WTC11 (cell line): ENCODE measurements around the gene GNG2. TPM values are rescaled to one million over a fixed set of nuclear protein-coding genes. Genes with fewer than 3 reads are reported as not detected.

Experiments
- ATAC-seq: fragments of 200-7000 bp; cut with Tn5 transposase; 2 replicates; pipeline ENCODE4 v1.10.0; 2021; ENCODE audit warnings: mild to moderate bottlenecking, moderate library complexity
- CTCF ChIA-PET: fragments of 300-600 bp; sonication (Branson Sonifier 250); formaldehyde crosslinking; loops from one replicate; lab custom pipeline; 2021; ENCODE audit warnings: antibody characterized with exemption; lab: Charles Lee
- POLR2A ChIA-PET: fragments of 350-600 bp; sonication (Branson Sonifier 250); formaldehyde crosslinking; loops from one replicate; lab custom pipeline; 2021; ENCODE audit warnings: antibody characterized with exemption; lab: Charles Lee
- DNase-seq: peaks from one replicate; pipeline ENCODE4 v3.0.0; 2021; ENCODE audit warnings: low spot score
- H3K27ac Mint-ChIP-seq: 2 replicates; pipeline ENCODE4 v1.8.0; 2021; ENCODE audit warnings: mixed read lengths
- H3K27me3 Mint-ChIP-seq: 2 replicates; pipeline ENCODE4 v1.8.0; 2021; ENCODE audit warnings: low read depth, mild to moderate bottlenecking, moderate library complexity, mixed read lengths
- H3K36me3 Mint-ChIP-seq: 2 replicates; pipeline ENCODE4 v1.8.0; 2021; ENCODE audit warnings: mixed read lengths
- H3K4me1 Mint-ChIP-seq: 2 replicates; pipeline ENCODE4 v1.8.0; 2022; ENCODE audit warnings: mixed read lengths
- H3K4me3 Mint-ChIP-seq: 2 replicates; pipeline ENCODE4 v1.8.0; 2021; ENCODE audit warnings: mild to moderate bottlenecking, moderate library complexity, mixed read lengths
- H3K9me3 Mint-ChIP-seq: 2 replicates; pipeline ENCODE4 v1.8.0; 2021; ENCODE audit warnings: mixed read lengths
- AR ChIP-seq: fragments of 250-450 bp; sonication (Bioruptor Pico); IDR thresholded peaks from 2 replicates; pipeline ENCODE4 v1.9.0; 2021; ENCODE audit warnings: mild to moderate bottlenecking
- ATF2 ChIP-seq: sonication (generic); formaldehyde crosslinking; IDR thresholded peaks from 2 replicates; pipeline ENCODE4 v1.8.1; 2022; ENCODE audit warnings: low read depth, missing genetic modification reagents, borderline replicate concordance
- ATF6 ChIP-seq: sonication (generic); formaldehyde crosslinking; IDR thresholded peaks from 2 replicates; pipeline ENCODE4 v1.8.1; 2023; ENCODE audit warnings: mild to moderate bottlenecking, missing genetic modification reagents
- ETV6 ChIP-seq: sonication (generic); formaldehyde crosslinking; IDR thresholded peaks from 2 replicates; pipeline ENCODE4 v1.8.1; 2022; ENCODE audit warnings: mild to moderate bottlenecking, missing genetic modification reagents
- FOXP4 ChIP-seq: sonication (generic); formaldehyde crosslinking; IDR thresholded peaks from 2 replicates; pipeline ENCODE4 v1.8.0; 2022; ENCODE audit warnings: mild to moderate bottlenecking, missing genetic modification reagents
- HMGXB4 ChIP-seq: sonication (generic); formaldehyde crosslinking; IDR thresholded peaks from 2 replicates; pipeline ENCODE4 v1.8.1; 2023; ENCODE audit warnings: mild to moderate bottlenecking, moderate library complexity, missing genetic modification reagents
- IRF2 ChIP-seq: sonication (generic); formaldehyde crosslinking; IDR thresholded peaks from 2 replicates; pipeline ENCODE4 v1.8.0; 2022; ENCODE audit warnings: low read depth, missing genetic modification reagents, borderline replicate concordance
- JAZF1 ChIP-seq: fragments of 250-450 bp; sonication (Bioruptor Pico); IDR thresholded peaks from 2 replicates; pipeline ENCODE4 v1.9.0; 2021; ENCODE audit warnings: moderate library complexity, mild to moderate bottlenecking, inconsistent platforms
- NFYB ChIP-seq: sonication (generic); formaldehyde crosslinking; conservative IDR thresholded peaks from 2 replicates; pipeline ENCODE4 v1.8.0; 2022; ENCODE audit warnings: low read depth, missing genetic modification reagents
- OVOL2 ChIP-seq: fragments of 250-450 bp; sonication (Bioruptor Pico); IDR thresholded peaks from 2 replicates; pipeline ENCODE4 v1.9.0; 2021; ENCODE audit warnings: mild to moderate bottlenecking, borderline replicate concordance
- PRDM15 ChIP-seq: sonication (generic); formaldehyde crosslinking; IDR thresholded peaks from 2 replicates; pipeline ENCODE4 v1.8.0; 2022; ENCODE audit warnings: missing genetic modification reagents
- STAT6 ChIP-seq: sonication (generic); formaldehyde crosslinking; conservative IDR thresholded peaks from 2 replicates; pipeline ENCODE4 v1.8.1; 2023; ENCODE audit warnings: mild to moderate bottlenecking, low read depth, missing genetic modification reagents, moderate library complexity
- TEAD4 ChIP-seq: sonication (generic); formaldehyde crosslinking; IDR thresholded peaks from 2 replicates; pipeline ENCODE4 v1.8.0; 2022; ENCODE audit warnings: mild to moderate bottlenecking, missing genetic modification reagents
- USF2 ChIP-seq: sonication (generic); formaldehyde crosslinking; IDR thresholded peaks from 2 replicates; pipeline ENCODE4 v1.8.1; 2023; ENCODE audit warnings: mild to moderate bottlenecking, missing genetic modification reagents, moderate library complexity
- ZBTB21 ChIP-seq: sonication (generic); formaldehyde crosslinking; IDR thresholded peaks from 2 replicates; pipeline ENCODE4 v1.8.1; 2023; ENCODE audit warnings: mild to moderate bottlenecking, missing genetic modification reagents, borderline replicate concordance
- ZNF138 ChIP-seq: sonication (generic); formaldehyde crosslinking; conservative IDR thresholded peaks from 2 replicates; pipeline ENCODE4 v1.8.1; 2022; ENCODE audit warnings: mild to moderate bottlenecking, moderate library complexity, missing genetic modification reagents
- ZNF219 ChIP-seq: sonication (generic); formaldehyde crosslinking; IDR thresholded peaks from 2 replicates; pipeline ENCODE4 v1.8.0; 2023; ENCODE audit warnings: missing genetic modification reagents, mild to moderate bottlenecking, borderline replicate concordance
- ZNF317 ChIP-seq: sonication (generic); formaldehyde crosslinking; IDR thresholded peaks from 2 replicates; pipeline ENCODE4 v1.8.1; 2023; ENCODE audit warnings: low read depth, mild to moderate bottlenecking, moderate library complexity, missing genetic modification reagents, borderline replicate concordance
- total RNA-seq: library from RNA; stranded (reverse); gene quantifications from 3 replicates; pipeline ENCODE4 v1.2.3, GENCODE V29; 2021

The GNG2 gene
- total RNA-seq, 1 experiment from 2014 or later = 10.7 TPM

- no peak for TF ChIP-seq ETV6
- TF ChIP-seq ATF6 (CRISPR knock-in tag) = no peak
- no peak for TF ChIP-seq JAZF1 (CRISPR knock-in tag)
- no peak for TF ChIP-seq FOXP4 (CRISPR knock-in tag)
- no peak for TF ChIP-seq ZBTB21 (CRISPR knock-in tag)
These were observed 10.2 kb downstream of the GNG2 start (continued) for GRCh38 chr14:51870606-51871005.

- H3K4me1 Mint-ChIP-seq = peaks cover 8% of the 10 kb centered on the region
- POLR2A ChIA-PET = no interaction called here
- CTCF ChIA-PET = interaction anchor here (1.1 to 1.3 kb wide), 2 partner anchors 11 to 107 kb away, joined by 3 to 4 read pairs; partner anchors contain the start of gene GNG2
- TF ChIP-seq TEAD4 (CRISPR knock-in tag) (no peak), ATF2 (CRISPR knock-in tag) (no peak), AR (CRISPR knock-in tag) (no peak), HMGXB4 (CRISPR knock-in tag) (no peak), NFYB (no peak), ZNF219 (CRISPR knock-in tag) (no peak), ZNF138 (CRISPR knock-in tag) (no peak), IRF2 (CRISPR knock-in tag) (no peak), ETV6 (no peak), USF2 (no peak), PRDM15 (CRISPR knock-in tag) (no peak), OVOL2 (CRISPR knock-in tag) (no peak), STAT6 (no peak), ZNF317 (CRISPR knock-in tag) (no peak)
These were observed 11.4 kb downstream of the GNG2 start for GRCh38 chr14:51871846-51872245.

More at GRCh38 chr14:51871846-51872245, 11.4 kb downstream of the GNG2 start:
- H3K9me3 Mint-ChIP-seq = no peaks in the 10 kb centered on the region
- no peaks in the 10 kb centered on the region for H3K27me3 Mint-ChIP-seq
- H3K4me3 Mint-ChIP-seq = no peak overlapping the region
- no peaks in the 10 kb centered on the region for H3K36me3 Mint-ChIP-seq
- ATAC-seq = no peak
- no peak for DNase-seq
- H3K27ac Mint-ChIP-seq = no peak overlapping the region
